Panc1 (cell line): ENCODE results near the gene MEF2A.

ENCODE experiments used
- CTCF ChIP-seq: fragments of 450-650 bp; IDR thresholded peaks from 2 replicates; pipeline ENCODE4 v1.5.1; 2017; ENCODE audit warnings: mild to moderate bottlenecking
- POLR2AphosphoS5 ChIP-seq: IDR thresholded peaks from 2 replicates; pipeline ENCODE4 v1.6.1; 2012; ENCODE audit warnings: mild to moderate bottlenecking, low read depth, low read length, moderate library complexity
- SIN3A ChIP-seq: IDR thresholded peaks from 2 replicates; pipeline ENCODE4 v1.6.1; 2012; ENCODE audit warnings: low read depth, mild to moderate bottlenecking, low read length, moderate library complexity, borderline replicate concordance; ENCODE audit not compliant: insufficient read depth

DNA sequence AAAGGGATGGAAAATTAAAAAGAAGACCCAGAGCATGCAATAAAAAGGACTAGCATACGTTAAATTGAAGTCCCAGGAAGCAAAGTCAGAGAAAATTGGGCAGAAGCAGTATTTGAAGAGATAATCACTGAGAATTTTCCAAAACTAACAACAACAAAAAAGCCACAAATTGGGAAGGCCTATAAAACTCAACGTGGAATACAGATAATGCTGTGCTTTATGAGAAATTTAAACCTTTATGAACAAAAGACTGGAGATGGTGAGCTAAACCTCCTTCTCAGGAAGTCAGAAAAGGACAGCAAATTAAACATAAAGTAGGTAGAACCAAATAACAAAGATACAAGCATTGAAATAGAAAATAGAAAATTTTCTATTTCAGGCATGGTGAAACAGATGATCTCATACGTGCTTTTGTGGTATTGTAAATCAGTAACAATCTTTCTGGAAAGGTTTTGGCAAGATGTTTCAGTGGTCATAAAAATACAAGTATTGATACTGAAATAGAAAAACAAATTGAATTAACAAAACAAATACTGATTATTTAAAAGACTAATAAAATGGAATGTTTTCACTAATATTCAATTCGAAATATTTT, 111.9 kb downstream of the MEF2A start:
- TF ChIP-seq CTCF (no peak), POLR2AphosphoS5 (no peak), SIN3A (no peak)
